ENCODE data around the gene ZNF324B. TPM values are rescaled to one million over a fixed set of nuclear protein-coding genes. Genes with fewer than 3 reads are reported as not detected.

The ZNF324B gene
- total and polyA plus RNA-seq, 2 donors (not counting 3 experiments of a cell fraction or from before 2014, with no cell fraction given), result 3.4 to 6.9 TPM

DNA sequence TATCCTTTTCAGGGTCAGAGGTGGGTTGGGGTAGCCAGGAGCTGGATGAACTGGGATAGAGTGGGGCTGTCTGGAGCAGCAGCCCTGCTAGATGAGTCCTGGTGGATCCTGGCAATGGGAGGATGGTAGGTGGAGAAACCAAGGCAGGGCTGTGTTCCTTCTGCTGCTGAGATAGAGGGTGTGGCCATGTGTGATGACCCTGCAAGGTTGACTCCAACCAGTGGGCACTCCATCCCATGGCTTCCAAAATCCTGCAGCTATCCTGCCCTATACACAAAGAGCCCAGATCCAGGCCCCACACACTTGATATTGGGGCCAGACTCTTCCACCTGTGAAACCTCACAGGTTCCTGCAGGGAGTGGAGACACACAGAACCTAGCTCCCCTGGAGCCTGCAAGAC, 22.4 kb downstream of the ZNF324B start:
- DNase-seq (ENCODE audit: low read depth, low spot score) (no peak), FAIRE-seq (no peak)
- ChIA-PET CTCF (no interaction called here), POLR2A (no interaction called here)
- Histone ChIP-seq H3K27me3 (ENCODE audit: control insufficient read depth in 2 of 2, insufficient read depth in 2 of 2, low read length in 2 of 2) (no peaks in the 10 kb centered on the region), H3K9me1 (replicated peaks; ENCODE audit: control insufficient read depth, extremely low read depth, insufficient read depth, low read length) (no peaks in the 10 kb centered on the region), H3K9ac (replicated peaks; ENCODE audit: extremely low read depth, insufficient read depth, low read length) (no peak overlapping the region), H3K27ac (ENCODE audit: insufficient read depth, low read depth, low read length) (no peak overlapping the region), H3K79me2 (ENCODE audit: control insufficient read depth, insufficient read depth, low read length) (peaks cover 2% of the 10 kb centered on the region), H3K9me3 (replicated peaks; ENCODE audit: control insufficient read depth, insufficient read depth, low read length) (no peaks in the 10 kb centered on the region), H3K4me2 (ENCODE audit: insufficient read depth, low read length) (no peak overlapping the region), H3K36me3 (ENCODE audit: control insufficient read depth in 2 of 2, extremely low read depth in 1 of 2, insufficient read depth in 2 of 2, low read length in 2 of 2) (peaks cover 4 to 22% of the 10 kb centered on the region in 2 experiments), H2AFZ (ENCODE audit: low read depth, low read length) (no peak overlapping the region), H3K4me3 (replicated peaks in 1 of 3; ENCODE audit: insufficient read depth in 1 of 3, low read depth in 1 of 3, low read length in 3 of 3) (no peak overlapping the region), H3K4me1 (ENCODE audit: control insufficient read depth, extremely low read depth, insufficient read depth, low read length) (peaks cover 9% of the 10 kb centered on the region), H4K20me1 (replicated peaks; ENCODE audit: control insufficient read depth, extremely low read depth, insufficient read depth, low read length) (no peaks in the 10 kb centered on the region)
- TF ChIP-seq MYC (IDR thresholded peaks at IDR 0.05; ENCODE audit: low read depth, low read length), result no peak
- TF ChIP-seq JUN (IDR thresholded peaks at IDR 0.05; ENCODE audit: borderline replicate concordance, insufficient read depth, insufficient read length, low read depth), result no peak
- TF ChIP-seq, protein P1, sequence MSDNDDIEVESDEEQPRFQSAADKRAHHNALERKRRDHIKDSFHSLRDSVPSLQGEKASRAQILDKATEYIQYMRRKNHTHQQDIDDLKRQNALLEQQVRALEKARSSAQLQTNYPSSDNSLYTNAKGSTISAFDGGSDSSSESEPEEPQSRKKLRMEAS (IDR thresholded peaks at IDR 0.05; ENCODE audit: insufficient read depth, insufficient read length), result no peak
- no peak for TF ChIP-seq GATA2 (IDR thresholded peaks at IDR 0.05; ENCODE audit: insufficient read depth, insufficient read length, low read depth, low read length)
- no peak for TF ChIP-seq POLR2A (IDR thresholded peaks at IDR 0.05; ENCODE audit: low read depth, low read length)
- no peak for TF ChIP-seq EZH2 (IDR thresholded peaks at IDR 0.05; ENCODE audit: borderline replicate concordance, low read depth, low read length, severe bottlenecking)
- TF ChIP-seq, protein P2, sequence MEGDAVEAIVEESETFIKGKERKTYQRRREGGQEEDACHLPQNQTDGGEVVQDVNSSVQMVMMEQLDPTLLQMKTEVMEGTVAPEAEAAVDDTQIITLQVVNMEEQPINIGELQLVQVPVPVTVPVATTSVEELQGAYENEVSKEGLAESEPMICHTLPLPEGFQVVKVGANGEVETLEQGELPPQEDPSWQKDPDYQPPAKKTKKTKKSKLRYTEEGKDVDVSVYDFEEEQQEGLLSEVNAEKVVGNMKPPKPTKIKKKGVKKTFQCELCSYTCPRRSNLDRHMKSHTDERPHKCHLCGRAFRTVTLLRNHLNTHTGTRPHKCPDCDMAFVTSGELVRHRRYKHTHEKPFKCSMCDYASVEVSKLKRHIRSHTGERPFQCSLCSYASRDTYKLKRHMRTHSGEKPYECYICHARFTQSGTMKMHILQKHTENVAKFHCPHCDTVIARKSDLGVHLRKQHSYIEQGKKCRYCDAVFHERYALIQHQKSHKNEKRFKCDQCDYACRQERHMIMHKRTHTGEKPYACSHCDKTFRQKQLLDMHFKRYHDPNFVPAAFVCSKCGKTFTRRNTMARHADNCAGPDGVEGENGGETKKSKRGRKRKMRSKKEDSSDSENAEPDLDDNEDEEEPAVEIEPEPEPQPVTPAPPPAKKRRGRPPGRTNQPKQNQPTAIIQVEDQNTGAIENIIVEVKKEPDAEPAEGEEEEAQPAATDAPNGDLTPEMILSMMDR (IDR thresholded peaks at IDR 0.05; ENCODE audit: extremely low read depth in 1 of 2, insufficient read depth in 1 of 2, low read depth in 1 of 2, low read length in 2 of 2), result no peak
- no peak for TF ChIP-seq FOS (IDR thresholded peaks at IDR 0.05; ENCODE audit: borderline replicate concordance, insufficient read depth, low read length)
- no peak for TF ChIP-seq POLR2AphosphoS5 (IDR thresholded peaks at IDR 0.05; ENCODE audit: insufficient read depth, low read depth, low read length)
- intact Hi-C loops (cut with micrococcal nuclease) (no loop called here), dilution Hi-C loops (cut with MboI; ENCODE audit: extremely low pct_ligation_motif_present, low sequenced_read_pairs) (no loop called here)
- BruUV-seq (replicated peaks), result no TSS peak
